ENCODE results near the gene F12.

The F12 gene

GRCh38 chr5:177446200-177447065 is 37.1 kb upstream of the F12 start, which contains the start of gene PRR7:
Gene PRR7, plus strand, starts transcription at chr5:177446814. Its CDS starts 8,254 bp downstream, at chr5:177455068.
- DNase-seq: peak; percentile 81

GRCh38 chr5:177445917-177446199 is 36.5 kb upstream of the F12 start:
- DNase-seq: no peak

DNA sequence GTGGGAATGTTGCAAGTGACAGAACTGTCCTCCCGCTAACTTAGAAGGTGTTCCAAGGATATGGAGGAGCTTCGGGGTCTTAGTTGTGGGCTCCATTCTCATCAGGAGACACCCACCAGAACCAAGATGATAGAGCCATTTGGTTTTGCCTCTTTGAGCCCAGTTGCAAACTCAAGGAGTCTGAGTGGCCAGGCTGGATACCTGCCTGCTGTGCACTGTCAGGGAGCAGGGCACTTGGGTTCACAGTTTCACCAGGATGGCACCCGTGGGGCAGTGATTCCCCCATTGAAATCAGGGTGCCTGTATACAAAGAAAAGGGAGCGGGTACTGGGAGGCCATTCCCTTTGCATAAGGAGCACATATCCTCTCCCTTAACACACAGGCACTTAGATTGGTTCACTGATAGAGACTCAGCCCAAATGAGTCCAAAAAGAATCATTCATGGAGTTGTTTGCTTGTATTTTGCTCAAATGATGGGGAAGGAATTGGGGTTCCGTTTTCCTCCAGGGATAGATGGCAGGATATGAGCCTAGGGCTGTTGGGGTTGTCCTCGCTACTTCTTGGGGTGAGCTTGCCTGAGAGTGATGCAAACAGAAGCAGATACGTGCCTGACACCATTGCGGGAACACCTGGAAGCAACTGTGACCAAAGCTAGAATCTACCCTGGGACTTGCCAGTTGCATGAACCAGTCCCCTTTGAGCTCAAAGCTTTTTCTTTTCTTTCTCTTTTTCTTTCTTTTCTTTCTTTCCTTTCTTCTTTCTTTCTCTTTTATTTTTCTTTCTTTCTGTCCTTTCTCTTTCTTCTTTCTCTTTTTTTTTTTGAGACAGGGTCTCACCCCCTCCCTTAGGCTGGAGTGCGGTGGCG is 35.9 kb upstream of the F12 start:
- peak; percentile 46 for DNase-seq

DNA sequence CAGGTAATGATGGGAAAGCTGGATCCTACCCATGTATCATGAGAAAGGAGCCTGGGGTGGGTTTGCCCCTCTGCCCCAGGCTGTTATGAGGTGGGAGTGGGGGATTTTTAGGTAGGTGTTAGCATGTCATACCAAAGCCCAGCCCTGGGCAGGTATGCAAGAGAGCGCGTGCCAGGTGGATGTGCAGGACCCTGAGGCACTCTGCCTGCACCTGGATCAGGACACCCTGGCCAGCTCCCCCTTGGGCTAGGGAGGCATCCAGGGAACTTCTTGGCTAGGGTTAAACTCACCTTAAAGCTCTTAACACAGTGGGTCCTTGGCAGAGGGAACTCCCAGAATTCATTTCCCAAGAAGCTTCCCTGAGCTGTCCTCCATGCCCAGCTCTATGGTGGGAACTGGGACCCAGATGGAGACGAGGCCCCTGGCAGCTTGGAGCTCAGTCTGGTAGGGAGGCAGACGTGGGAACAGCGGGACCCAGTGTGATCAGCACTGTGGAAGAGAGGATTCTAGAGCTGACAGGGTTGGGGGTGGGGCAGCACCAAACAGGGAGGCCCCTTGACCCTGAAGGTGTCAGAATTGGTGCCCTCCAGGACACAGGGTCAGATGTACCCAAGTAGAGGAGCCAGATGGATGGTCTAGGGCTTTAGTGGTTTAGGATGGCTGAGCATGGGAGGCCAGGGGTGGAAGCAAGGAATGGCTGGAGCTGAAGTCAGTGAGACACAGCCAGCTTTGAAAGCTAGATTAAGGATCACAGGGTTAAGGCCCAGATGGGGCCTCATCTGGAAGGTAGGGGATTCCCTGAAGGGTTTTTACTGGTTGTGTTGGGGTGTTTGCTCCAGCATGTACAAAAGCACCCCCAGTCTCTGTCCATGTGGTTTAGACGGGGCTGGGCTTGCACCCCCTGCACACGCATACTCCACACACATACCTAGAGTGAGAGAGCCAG is 35.0 kb upstream of the F12 start:
- peak; percentile 33 for DNase-seq

- DNase-seq: no peak
Observed at GRCh38 chr5:177443144-177443983, 34.0 kb upstream of the F12 start.

- no peak for DNase-seq
Observed at GRCh38 chr5:177442066-177442826, 32.9 kb upstream of the F12 start.

- no peak for DNase-seq
Observed at GRCh38 chr5:177440990-177441780, 31.8 kb upstream of the F12 start.

- peak; percentile 44 for DNase-seq
Observed at GRCh38 chr5:177440211-177440989, 31.0 kb upstream of the F12 start.

GRCh38 chr5:177439518-177440053 is 30.2 kb upstream of the F12 start:
- DNase-seq: no peak

DNA sequence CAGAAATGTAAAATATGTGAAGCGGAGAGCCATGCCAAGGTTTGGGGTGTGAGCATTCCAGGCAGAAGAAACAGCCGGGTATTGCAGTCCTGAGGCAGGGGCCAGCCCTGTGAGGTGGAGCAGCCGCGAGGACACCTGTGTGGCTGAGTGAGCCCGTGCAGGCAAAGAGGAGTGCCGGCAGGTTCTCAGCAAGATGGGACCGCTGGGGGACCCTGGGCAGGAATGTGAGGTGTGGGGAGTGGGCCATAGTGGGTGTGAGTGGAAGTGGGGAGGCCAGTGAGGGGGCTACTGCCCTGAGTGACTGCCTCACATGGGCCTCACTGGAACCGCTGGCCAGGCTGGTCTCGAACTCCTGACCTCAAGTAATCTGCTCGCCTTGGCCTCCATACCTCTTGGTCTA is 29.1 kb upstream of the F12 start:
- DNase-seq: no peak

GRCh38 chr5:177437623-177438022 is 28.3 kb upstream of the F12 start:
- no peak for DNase-seq

DNA sequence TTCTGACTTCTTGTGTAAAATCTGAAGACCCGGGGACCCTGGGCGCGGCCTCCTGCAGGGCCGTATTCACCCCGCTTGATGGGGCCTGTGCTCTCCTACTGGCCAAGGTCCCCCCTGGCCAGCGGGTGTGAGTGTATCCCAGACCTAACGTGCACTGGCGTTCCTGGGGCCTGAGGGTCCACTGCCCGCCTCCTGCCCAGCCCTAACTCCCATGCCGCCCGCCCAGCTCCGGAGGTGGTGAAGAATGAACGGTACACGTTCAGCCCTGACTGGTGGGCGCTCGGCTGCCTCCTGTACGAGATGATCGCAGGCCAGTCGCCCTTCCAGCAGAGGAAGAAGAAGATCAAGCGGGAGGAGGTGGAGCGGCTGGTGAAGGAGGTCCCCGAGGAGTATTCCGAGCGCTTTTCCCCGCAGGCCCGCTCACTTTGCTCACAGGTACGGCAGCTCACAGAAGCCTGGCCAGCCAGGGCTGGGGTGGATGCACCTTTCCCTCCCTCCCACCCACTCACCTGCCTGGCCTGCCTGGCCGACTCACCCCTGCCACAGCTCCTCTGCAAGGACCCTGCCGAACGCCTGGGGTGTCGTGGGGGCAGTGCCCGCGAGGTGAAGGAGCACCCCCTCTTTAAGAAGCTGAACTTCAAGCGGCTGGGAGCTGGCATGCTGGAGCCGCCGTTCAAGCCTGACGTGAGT is 26.6 kb upstream of the F12 start:
- DNase-seq: no peak

- DNase-seq: no peak
Observed at GRCh38 chr5:177434942-177435738, 25.8 kb upstream of the F12 start.

- DNase-seq: peak; percentile 83
Observed at GRCh38 chr5:177434437-177434836, 25.1 kb upstream of the F12 start.

GRCh38 chr5:177433658-177434217 is 24.4 kb upstream of the F12 start:
- DNase-seq: no peak

DNA sequence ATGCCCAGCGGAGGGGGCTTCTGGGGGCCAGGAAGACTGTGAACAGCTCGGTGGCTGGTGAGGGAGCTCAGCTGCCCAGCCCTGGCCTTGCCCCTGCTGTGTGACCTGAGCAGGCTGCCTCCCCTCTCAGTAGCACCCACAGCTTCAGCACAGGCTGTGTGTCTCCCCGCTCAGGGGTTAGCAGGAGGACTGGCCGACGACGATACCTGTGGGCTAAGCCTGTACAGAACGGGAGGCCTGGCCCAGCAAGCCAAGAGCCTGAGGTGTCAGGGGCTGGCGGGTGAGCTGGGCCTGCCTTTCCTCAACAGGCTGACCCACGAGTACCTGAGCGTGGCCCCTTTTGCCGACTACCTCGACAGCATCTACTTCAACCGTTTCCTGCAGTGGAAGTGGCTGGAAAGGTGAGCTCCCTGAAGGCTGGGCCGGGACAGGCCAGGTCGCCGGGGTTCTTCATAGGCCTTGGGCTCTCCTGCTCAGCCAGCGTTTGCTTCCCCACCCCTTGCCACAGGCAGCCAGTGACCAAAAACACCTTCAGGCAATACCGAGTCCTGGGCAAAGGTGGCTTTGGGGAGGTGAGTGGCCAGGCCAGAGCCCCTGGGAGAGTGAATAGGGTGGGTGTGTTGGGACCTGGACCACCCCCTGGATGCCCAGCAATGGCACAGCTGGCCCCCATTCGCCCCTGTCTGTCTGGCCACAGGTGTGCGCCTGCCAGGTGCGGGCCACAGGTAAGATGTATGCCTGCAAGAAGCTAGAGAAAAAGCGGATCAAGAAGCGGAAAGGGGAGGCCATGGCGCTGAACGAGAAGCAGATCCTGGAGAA is 23.7 kb upstream of the F12 start:
- no peak for DNase-seq
